Breast epithelium (tissue), 4 donors: ENCODE measurements around the gene PRSS57. TPM values are rescaled to one million over a fixed set of nuclear protein-coding genes. Genes with fewer than 3 reads are reported as not detected.

Experiments used
- DNase-seq, 2 donors: peaks; one replicate each; pipeline ENCODE4 v3.0.0-alpha.2; 2019; ENCODE audit warnings: low spot score in 2 of 2
- H3K27ac ChIP-seq, 2 donors: fragments of 200-600 bp; sonication (generic) in 1 of 2; one replicate each; pipeline ENCODE4 v1.5.1; 2016 to 2019; ENCODE audit warnings: mild to moderate bottlenecking in 1 of 2
- H3K27me3 ChIP-seq, 2 donors: fragments of 200-600 bp; sonication (generic) in 1 of 2; one replicate each; pipeline versions ENCODE4 v1.5.1 to v1.6.0; 2017 to 2019; ENCODE audit warnings: control low read depth in 1 of 2, mild to moderate bottlenecking in 1 of 2
- H3K36me3 ChIP-seq: fragments of 200-600 bp; one replicate; pipeline ENCODE4 v1.5.1; 2019
- H3K4me1 ChIP-seq, 2 donors: fragments of 200-600 bp; sonication (generic); one replicate each; pipeline ENCODE4 v1.5.1; 2016 to 2019; ENCODE audit warnings: control low read depth in 1 of 2
- H3K4me3 ChIP-seq, 3 donors: fragments of 200-600 bp; sonication (generic); 1 replicate in 2 of 3; 2 replicates in 1 of 3; pipeline ENCODE4 v1.5.1; 2016 to 2019; ENCODE audit warnings: mild to moderate bottlenecking in 3 of 3, moderate library complexity in 2 of 3
- H3K9me3 ChIP-seq, 2 donors: fragments of 200-600 bp; sonication (generic) in 1 of 2; one replicate each; pipeline ENCODE4 v1.5.1; 2016 to 2019; ENCODE audit warnings: control low read depth in 1 of 2
- CTCF ChIP-seq, 3 donors: fragments of 450-650 bp; IDR thresholded peaks; one replicate each; pipeline ENCODE4 v1.5.1; 2016 to 2017; ENCODE audit warnings: antibody characterized with exemption in 3 of 3, mild to moderate bottlenecking in 3 of 3, moderate library complexity in 3 of 3
- POLR2A ChIP-seq: fragments of 450-650 bp; IDR thresholded peaks from one replicate; pipeline ENCODE4 v1.6.1; 2016; ENCODE audit warnings: antibody characterized with exemption, mild to moderate bottlenecking, moderate library complexity
- POLR2AphosphoS5 ChIP-seq, 3 donors: sonication (generic); formaldehyde crosslinking; IDR thresholded peaks; one replicate each; pipeline ENCODE4 v1.6.1; 2017; ENCODE audit warnings: antibody characterized with exemption in 3 of 3
- intact Hi-C: fragments of 100-400 bp; cut with DNase I; formaldehyde crosslinking; loops from one replicate; pipeline ENCODE4 v1.15.1; 2023; ENCODE audit warnings: low total_unique reads
- total RNA-seq, 3 donors: library from RNA; depleted of rRNA; stranded (reverse); fragments of >200 nt; gene quantifications; one replicate each; pipeline ENCODE4 v1.1.0, GENCODE V29; 2016

Gene PRSS57
- total RNA-seq, 3 donors from 2014 or later = not detected

DNA sequence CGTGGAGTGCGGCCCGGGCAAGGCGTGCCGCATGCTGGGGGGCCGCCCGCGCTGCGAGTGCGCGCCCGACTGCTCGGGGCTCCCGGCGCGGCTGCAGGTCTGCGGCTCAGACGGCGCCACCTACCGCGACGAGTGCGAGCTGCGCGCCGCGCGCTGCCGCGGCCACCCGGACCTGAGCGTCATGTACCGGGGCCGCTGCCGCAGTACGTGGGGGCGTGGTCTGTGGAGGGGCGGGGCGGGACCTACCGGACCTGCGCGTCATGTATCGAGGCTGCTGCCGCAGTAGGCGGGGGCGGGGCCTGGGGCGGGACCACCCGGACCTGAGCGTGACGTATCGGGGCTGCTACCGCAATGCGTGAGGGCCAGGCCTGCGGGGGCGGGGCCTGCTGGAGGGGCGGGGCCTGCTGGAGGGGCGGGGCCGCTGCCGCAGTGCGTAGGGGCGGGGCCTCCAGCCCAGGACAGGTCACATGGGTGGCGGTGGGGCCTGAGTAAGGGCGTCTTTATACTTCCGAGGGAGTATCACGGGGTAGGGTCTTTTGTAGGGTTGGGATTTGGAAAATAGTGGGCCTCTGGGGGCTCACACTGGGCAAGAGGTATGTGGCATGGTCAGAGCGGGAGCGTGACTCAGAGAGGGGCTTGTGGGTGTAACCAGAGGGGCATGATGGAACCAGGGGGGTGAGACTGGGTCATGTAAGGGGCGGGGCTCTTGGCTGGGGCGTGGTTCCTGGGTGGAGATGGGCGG, 14.8 kb downstream of the PRSS57 start:
- H3K27me3 ChIP-seq = no peaks in the 10 kb centered on the region
- intact Hi-C loops = no loop called here
- H3K36me3 ChIP-seq = no peaks in the 10 kb centered on the region
- no peaks in the 10 kb centered on the region for H3K9me3 ChIP-seq
- H3K4me3 ChIP-seq = peak overlapping the region; percentile 44 to 99 (median 72)
- DNase-seq = peak; percentile 100
- peak; percentile 39 to 83 (median 80) for TF ChIP-seq POLR2AphosphoS5 (IDR thresholded peaks at IDR 0.05)
- TF ChIP-seq CTCF (IDR thresholded peaks at IDR 0.05) = peak in 1 of 3 donors; percentile 51
- no peak for TF ChIP-seq POLR2A
- peaks cover 9 to 15% of the 10 kb centered on the region in 2 donors for H3K4me1 ChIP-seq
- H3K27ac ChIP-seq = peak overlapping the region; percentile 90 to 98

DNA sequence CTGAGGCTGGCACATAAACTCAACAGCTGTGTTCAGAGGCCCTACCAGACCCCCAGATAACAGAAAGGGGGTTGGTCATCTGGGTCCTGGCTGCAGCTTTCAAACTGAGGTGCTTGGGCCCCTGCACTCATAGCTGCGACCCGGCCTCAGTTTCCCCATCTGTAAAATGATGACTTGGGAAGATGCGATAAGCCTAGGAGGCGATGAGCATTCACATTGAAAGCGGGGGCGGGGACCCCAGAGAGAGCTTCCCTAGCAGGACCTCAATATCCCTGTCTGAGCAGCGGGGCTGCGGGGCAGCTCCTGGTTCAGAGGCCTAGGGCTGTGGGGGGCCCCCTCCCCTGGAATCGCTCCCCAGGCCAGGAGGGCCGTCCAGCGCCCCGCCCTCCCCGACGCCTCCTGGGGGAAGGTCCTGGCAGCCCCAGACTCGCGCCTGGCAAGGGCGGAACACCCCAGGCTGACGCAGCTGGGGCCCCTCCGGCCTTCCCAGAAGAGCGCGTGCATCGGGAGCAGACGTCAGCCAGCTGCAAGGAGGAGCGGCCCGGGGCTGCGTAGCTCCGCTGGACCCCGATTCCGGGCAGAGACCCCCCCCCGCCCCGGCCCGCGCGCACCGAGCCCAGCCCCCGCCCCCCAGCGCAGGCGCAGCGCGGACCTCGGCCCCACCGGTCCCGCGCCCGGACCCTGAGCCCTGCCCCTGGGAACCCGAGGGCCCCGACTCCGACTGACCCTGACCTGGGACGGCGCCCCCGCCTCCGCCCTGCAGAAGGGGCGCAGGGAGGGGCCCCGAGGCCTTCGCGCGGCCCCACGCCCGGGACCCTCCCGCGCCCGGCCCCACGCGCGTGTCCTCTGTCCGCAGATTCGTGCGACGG, 15.6 kb downstream of the PRSS57 start:
- Histone ChIP-seq H3K27me3 (no peaks in the 10 kb centered on the region), H3K4me3 (peak overlapping the region; percentile 44 to 99 (median 72)), H3K4me1 (peaks cover 9 to 15% of the 10 kb centered on the region in 2 donors), H3K9me3 (no peaks in the 10 kb centered on the region), H3K27ac (peak overlapping the region; percentile 90 to 98), H3K36me3 (no peaks in the 10 kb centered on the region)
- TF ChIP-seq CTCF (IDR thresholded peaks at IDR 0.05) = no peak
- no peak for TF ChIP-seq POLR2A
- peak in 2 of 3 donors; percentile 5 to 10 for TF ChIP-seq POLR2AphosphoS5 (IDR thresholded peaks at IDR 0.05)
- intact Hi-C loops = no loop called here
- peak in 1 of 2 donors; percentile 55 for DNase-seq

DNA sequence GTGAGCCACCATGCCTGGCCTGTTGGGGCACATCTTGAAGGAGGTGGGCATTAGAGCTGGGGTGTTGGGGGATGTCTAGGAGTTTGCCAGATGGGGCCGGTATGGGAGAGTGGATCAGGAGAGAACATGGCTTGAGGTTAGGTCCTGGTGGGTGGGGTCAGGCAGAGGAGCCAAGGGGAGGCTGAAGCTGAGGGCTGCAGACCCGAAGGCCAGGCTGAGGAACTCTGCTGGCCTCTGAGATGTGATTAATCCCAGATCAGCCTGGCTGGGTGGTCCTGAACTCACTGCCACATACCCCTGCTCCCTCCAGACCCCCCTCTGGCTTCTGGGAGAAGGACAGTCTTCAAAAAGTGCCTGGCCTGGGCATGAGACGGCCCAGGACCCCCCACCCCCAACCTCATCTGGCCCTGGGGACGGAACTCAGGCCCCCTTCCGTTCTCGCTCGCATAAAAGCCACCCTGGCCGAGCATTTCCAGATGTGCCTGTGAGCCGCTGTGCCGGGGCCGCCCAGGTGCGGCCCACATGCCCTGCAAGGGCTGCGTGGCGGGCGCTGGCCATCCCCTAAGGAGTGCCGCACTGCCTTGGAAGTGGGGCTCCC, 16.4 kb downstream of the PRSS57 start:
- TF ChIP-seq POLR2A = no peak
- no peak for TF ChIP-seq CTCF (IDR thresholded peaks at IDR 0.05)
- no peak for TF ChIP-seq POLR2AphosphoS5 (IDR thresholded peaks at IDR 0.05)
- Histone ChIP-seq H3K27ac (peak overlapping the region; percentile 90 to 98), H3K4me3 (peak overlapping the region; percentile 44 to 99 (median 72)), H3K9me3 (no peaks in the 10 kb centered on the region), H3K36me3 (no peaks in the 10 kb centered on the region), H3K4me1 (peaks cover 9 to 15% of the 10 kb centered on the region in 2 donors), H3K27me3 (no peaks in the 10 kb centered on the region)
- peak in 1 of 2 donors; percentile 51 for DNase-seq
- intact Hi-C loops = no loop called here

DNA sequence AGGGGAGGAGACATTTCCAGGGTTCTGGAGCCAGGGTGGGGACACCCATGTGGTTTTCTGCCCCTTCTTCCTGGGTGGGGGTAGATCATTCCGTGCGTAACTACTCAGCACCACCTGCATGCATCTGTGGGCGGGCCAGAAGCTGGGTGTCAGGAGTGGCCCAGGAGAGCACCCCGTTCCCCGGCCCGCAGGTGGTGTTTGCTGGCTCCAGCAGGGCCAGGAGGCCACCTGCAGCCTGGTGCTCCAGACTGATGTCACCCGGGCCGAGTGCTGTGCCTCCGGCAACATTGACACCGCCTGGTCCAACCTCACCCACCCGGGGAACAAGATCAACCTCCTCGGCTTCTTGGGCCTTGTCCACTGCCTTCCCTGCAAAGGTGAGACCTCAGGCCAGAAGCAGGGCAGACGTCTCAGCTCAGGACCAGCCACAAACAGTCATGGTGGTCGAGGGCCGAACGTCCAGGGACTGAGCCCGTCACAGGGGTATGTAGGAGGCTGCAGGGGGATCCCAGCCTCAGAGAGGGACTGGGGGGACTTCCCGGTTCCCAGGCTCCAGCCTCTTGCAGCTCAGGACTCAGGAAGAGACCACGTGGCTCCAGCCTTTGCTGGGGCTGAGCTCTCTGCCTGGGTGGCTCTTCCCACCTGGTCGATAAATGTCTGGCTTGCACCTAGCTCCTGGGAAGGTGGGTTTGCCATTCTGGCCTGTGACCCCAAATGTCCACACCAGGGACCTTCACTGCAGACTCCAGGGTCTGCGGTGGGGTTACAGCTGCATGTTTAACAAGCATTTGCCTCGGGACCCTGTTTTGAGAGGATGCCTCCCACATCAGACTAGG, 17.4 kb downstream of the PRSS57 start:
- Histone ChIP-seq H3K36me3 (no peaks in the 10 kb centered on the region), H3K9me3 (no peaks in the 10 kb centered on the region), H3K27ac (peak overlapping the region; percentile 76 to 93), H3K27me3 (no peaks in the 10 kb centered on the region), H3K4me1 (peaks cover 9 to 15% of the 10 kb centered on the region in 2 donors), H3K4me3 (peak overlapping the region; percentile 56 to 81 (median 63))
- TF ChIP-seq CTCF (IDR thresholded peaks at IDR 0.05) (no peak), POLR2A (no peak), POLR2AphosphoS5 (IDR thresholded peaks at IDR 0.05) (no peak)
- intact Hi-C loops = no loop called here
- DNase-seq = no peak
